NCI-H774 (cell line): ENCODE measurements around the gene PERP.

Source experiments
- DNase-seq: peaks from one replicate; lab custom pipeline; 2025; lab: John Stamatoyannopoulos, UW

The PERP gene

DNA sequence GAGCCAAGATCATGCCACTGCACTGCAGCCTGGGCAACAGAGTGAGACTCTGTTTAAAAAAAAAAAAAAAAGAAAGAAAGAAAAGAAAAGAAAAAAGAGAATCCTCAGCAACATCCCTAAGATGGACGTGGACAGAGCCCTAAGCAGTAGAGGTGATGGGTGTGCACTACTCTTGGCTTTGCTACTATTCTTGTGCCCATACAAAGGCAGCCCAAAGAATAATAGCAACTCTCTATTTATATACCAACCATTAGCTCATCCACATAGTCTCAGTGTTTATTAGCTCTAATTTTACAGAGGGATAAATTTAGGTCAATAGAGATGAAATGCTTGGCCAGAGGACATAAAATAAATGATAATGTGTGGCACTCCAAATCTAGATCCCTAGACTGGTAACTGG is 62.2 kb downstream of the PERP start:
- no peak for DNase-seq

DNA sequence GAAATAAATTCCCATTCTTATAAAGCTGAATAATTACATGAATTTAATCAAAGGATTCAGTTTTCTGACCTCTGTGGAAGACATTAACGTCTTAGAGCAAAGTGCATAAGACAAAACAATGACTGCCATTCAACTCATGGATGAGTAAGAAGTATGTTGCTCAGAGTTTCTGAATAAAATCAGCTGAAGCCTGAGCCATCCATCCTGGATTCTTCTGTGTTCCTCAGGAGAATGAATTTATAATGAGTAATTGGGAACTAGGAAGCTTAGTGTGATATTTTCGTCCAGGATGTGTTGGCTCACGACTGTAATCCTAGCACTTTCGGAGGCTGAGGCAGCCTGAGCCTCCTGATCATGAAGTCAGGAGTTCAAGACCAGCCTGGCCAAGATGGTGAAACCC is 62.8 kb downstream of the PERP start:
- DNase-seq: no peak
